SK-N-SH (cell line): ENCODE measurements around the gene MCCC1. TPM values are rescaled to one million over a fixed set of nuclear protein-coding genes. Genes with fewer than 3 reads are reported as not detected.

Experiments used
- CTCF ChIA-PET: fragments of 300-600, 350-600 bp; formaldehyde crosslinking; extraction: SDS; loops from one replicate; lab custom pipeline; 2021; lab: Yijun Ruan, JAX
- POLR2A ChIA-PET: fragments of 350-600 bp; sonication (Branson Sonifier 250); formaldehyde crosslinking; extraction: SDS; loops from one replicate; lab custom pipeline; 2020; ENCODE audit warnings: antibody characterized with exemption, inconsistent platforms; lab: Yijun Ruan, JAX
- DNase-seq: peaks from one replicate; pipeline ENCODE4 v3.0.0; 2012
- H2AFZ ChIP-seq: fragments of 200-600 bp; sonication (generic); 2 replicates; pipeline ENCODE4 v1.8.1; 2016; ENCODE audit warnings: antibody characterized with exemption, mild to moderate bottlenecking, low read depth
- H3F3A ChIP-seq: fragments of 200-600 bp; sonication (generic); replicated peaks from 2 replicates; pipeline ENCODE3; 2016; ENCODE audit warnings: antibody characterized with exemption, mild to moderate bottlenecking; ENCODE audit not compliant: insufficient read depth
- H3K27ac ChIP-seq, 2 experiments: fragments of 200-500 bp in 1 of 2; fragments of 200-600 bp in 1 of 2; sonication (Bioruptor generic) in 1 of 2; sonication (generic), shearing (Covaris generic) in 1 of 2; 2 replicates each; pipeline versions ENCODE4 v1.5.1 to v1.6.1; 2014 to 2016; ENCODE audit warnings: low read depth in 2 of 2, inconsistent platforms in 1 of 2, low read length in 1 of 2, mild to moderate bottlenecking in 1 of 2, mixed read lengths in 1 of 2
- H3K27me3 ChIP-seq: fragments of 200-600 bp; sonication (generic), shearing (Covaris generic); 2 replicates; pipeline ENCODE4 v1.6.1; 2016; ENCODE audit warnings: mixed run types; ENCODE audit not compliant: insufficient read depth
- H3K36me3 ChIP-seq, 2 experiments: fragments of 200-500 bp in 1 of 2; fragments of 200-600 bp in 1 of 2; sonication (Bioruptor generic) in 1 of 2; sonication (generic) in 1 of 2; replicated peaks in 1 of 2; 2 replicates each; pipeline versions ENCODE3 to v1.5.1; 2014 to 2016; ENCODE audit warnings: low read length in 1 of 2, mild to moderate bottlenecking in 1 of 2; ENCODE audit not compliant: insufficient read depth in 2 of 2, control insufficient read depth in 1 of 2
- H3K4me1 ChIP-seq, 2 experiments: fragments of 200-500 bp in 1 of 2; fragments of 200-600 bp in 1 of 2; sonication (Bioruptor generic) in 1 of 2; sonication (generic), shearing (Covaris generic) in 1 of 2; 2 replicates each; pipeline versions ENCODE4 v1.5.1 to v1.6.1; 2014 to 2016; ENCODE audit warnings: low read depth in 1 of 2, low read length in 1 of 2, mixed run types in 1 of 2; ENCODE audit not compliant: insufficient read depth in 2 of 2, control insufficient read depth in 1 of 2
- H3K4me2 ChIP-seq: fragments of 200-600 bp; sonication (generic), shearing (Covaris generic); 2 replicates; pipeline ENCODE4 v1.6.1; 2017; ENCODE audit warnings: mixed run types
- H3K4me3 ChIP-seq, 2 experiments: fragments of 200-500 bp in 1 of 2; fragments of 200-600 bp in 1 of 2; sonication (Bioruptor generic) in 1 of 2; sonication (generic), shearing (Covaris generic) in 1 of 2; 2 replicates each; pipeline versions ENCODE4 v1.5.1 to v1.8.1; 2014 to 2016; ENCODE audit warnings: low read depth in 2 of 2, inconsistent platforms in 1 of 2, low read length in 1 of 2, mild to moderate bottlenecking in 1 of 2, mixed read lengths in 1 of 2, moderate library complexity in 1 of 2
- H3K79me2 ChIP-seq: fragments of 200-600 bp; sonication (generic); 2 replicates; pipeline ENCODE4 v1.8.1; 2017; ENCODE audit warnings: mild to moderate bottlenecking; ENCODE audit not compliant: insufficient read depth
- H3K9ac ChIP-seq: fragments of 200-600 bp; sonication (generic); 2 replicates; pipeline ENCODE4 v1.6.1; 2017; ENCODE audit warnings: mixed run types
- H3K9me2 ChIP-seq: fragments of 200-600 bp; sonication (generic); 2 replicates; pipeline ENCODE4 v1.6.1; 2017; ENCODE audit warnings: mixed run types
- H3K9me3 ChIP-seq: fragments of 200-600 bp; sonication (generic); 2 replicates; pipeline ENCODE4 v1.6.1; 2017; ENCODE audit warnings: mixed run types, mild to moderate bottlenecking, moderate library complexity
- H4K20me1 ChIP-seq: fragments of 200-600 bp; sonication (generic); 2 replicates; pipeline ENCODE4 v1.6.1; 2017; ENCODE audit warnings: mild to moderate bottlenecking, mixed run types; ENCODE audit not compliant: insufficient read depth
- ELF1 ChIP-seq: IDR thresholded peaks from 2 replicates; pipeline ENCODE4 v1.4.0; 2012
- EP300 ChIP-seq, 2 experiments: IDR thresholded peaks; 2 replicates each; pipeline versions ENCODE4 v1.4.0 to v1.6.1; 2012; ENCODE audit warnings: borderline replicate concordance in 1 of 2, low read depth in 1 of 2, low read length in 1 of 2
- FOXJ3 ChIP-seq: sonication (generic); formaldehyde crosslinking; IDR thresholded peaks from 2 replicates; pipeline ENCODE4 v1.5.1; 2020; ENCODE audit warnings: mild to moderate bottlenecking, missing genetic modification reagents
- FOXM1 ChIP-seq: IDR thresholded peaks from 2 replicates; pipeline ENCODE4 v1.4.0; 2012; ENCODE audit warnings: low read depth, mild to moderate bottlenecking
- GABPA ChIP-seq: IDR thresholded peaks from 2 replicates; pipeline ENCODE4 v1.4.0; 2012; ENCODE audit warnings: low read depth, mild to moderate bottlenecking
- JUND ChIP-seq: IDR thresholded peaks from 2 replicates; pipeline ENCODE4 v1.4.0; 2012
- MEF2A ChIP-seq: IDR thresholded peaks from 2 replicates; pipeline ENCODE4 v1.4.0; 2012; ENCODE audit warnings: low read depth, borderline replicate concordance
- MXI1 ChIP-seq: IDR thresholded peaks from 2 replicates; pipeline ENCODE4 v1.6.1; 2012; ENCODE audit warnings: mild to moderate bottlenecking, low read depth, low read length, improper control_type of control experiment
- NFIC ChIP-seq: IDR thresholded peaks from 2 replicates; pipeline ENCODE4 v1.4.0; 2012; ENCODE audit warnings: borderline replicate concordance
- NRF1 ChIP-seq: IDR thresholded peaks from 2 replicates; pipeline ENCODE4 v1.6.1; 2012; ENCODE audit warnings: low read depth, mild to moderate bottlenecking, low read length
- POLR2AphosphoS5 ChIP-seq: IDR thresholded peaks from 2 replicates; pipeline ENCODE4 v1.6.1; 2012; ENCODE audit warnings: low read depth, low read length
- RXRA ChIP-seq: IDR thresholded peaks from 2 replicates; pipeline ENCODE4 v1.4.0; 2012; ENCODE audit warnings: low read depth, mild to moderate bottlenecking, borderline replicate concordance
- SMC3 ChIP-seq: IDR thresholded peaks from 2 replicates; pipeline ENCODE4 v1.6.1; 2012; ENCODE audit warnings: low read depth, low read length, improper control_type of control experiment
- TCF12 ChIP-seq: IDR thresholded peaks from 2 replicates; pipeline ENCODE4 v1.4.0; 2012
- YY1 ChIP-seq: IDR thresholded peaks from 2 replicates; pipeline ENCODE4 v1.4.0; 2012; ENCODE audit warnings: low read depth, mild to moderate bottlenecking
- whole genome bisulfite sequencing: methylation state at CpG from one replicate; pipeline ENCODE4 v1.1.6; 2017; ENCODE audit warnings: low lambda C conversion rate; 5-methylcytosine and 5-hydroxymethylcytosine counted together
- polyA plus RNA-seq, 3 experiments: library from polyadenylated mRNA; depleted of rRNA; stranded (reverse); fragments of >200 nt; gene quantifications; 2 replicates each; pipeline ENCODE4 v1.2.3, GENCODE V29; 2012
- TF ChIP-seq, protein P1 (sequence below): fragments of 150-350 bp; IDR thresholded peaks from 2 replicates; pipeline ENCODE4 v1.6.1; 2017; ENCODE audit warnings: antibody characterized with exemption, low read length, low read depth, borderline replicate concordance
- TF ChIP-seq, protein P2 (sequence below): fragments of 200-600 bp; sonication (generic); IDR thresholded peaks from 2 replicates; pipeline ENCODE4 v1.6.1; 2017; ENCODE audit warnings: antibody characterized with exemption, mild to moderate bottlenecking, moderate library complexity
- TF ChIP-seq, protein P3 (sequence below): IDR thresholded peaks from 2 replicates; pipeline ENCODE4 v1.4.0; 2012; ENCODE audit warnings: low read depth

Gene MCCC1
- polyA plus RNA-seq, 1 of the 3 experiments (the other 2 are of a cell fraction) = 15.4 TPM

DNA sequence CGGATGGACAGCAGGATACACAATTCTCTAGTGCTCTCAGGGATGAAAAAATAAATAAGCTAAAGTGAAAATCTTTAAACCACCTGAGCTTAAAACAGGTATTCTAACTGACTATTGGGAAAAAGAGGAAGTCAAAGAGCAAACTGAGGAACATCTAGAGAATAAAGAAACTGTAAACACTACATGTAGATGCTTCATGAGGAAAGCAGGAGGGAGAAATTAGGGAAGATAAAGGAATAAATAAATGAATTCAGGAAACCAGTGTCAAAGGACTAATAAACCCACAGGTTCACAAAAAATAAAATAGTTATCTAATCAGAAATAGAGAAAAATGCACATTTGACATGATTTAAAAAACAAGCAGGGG lies 525 bp upstream of the MCCC1 start (continued):
- TF ChIP-seq, protein P1, sequence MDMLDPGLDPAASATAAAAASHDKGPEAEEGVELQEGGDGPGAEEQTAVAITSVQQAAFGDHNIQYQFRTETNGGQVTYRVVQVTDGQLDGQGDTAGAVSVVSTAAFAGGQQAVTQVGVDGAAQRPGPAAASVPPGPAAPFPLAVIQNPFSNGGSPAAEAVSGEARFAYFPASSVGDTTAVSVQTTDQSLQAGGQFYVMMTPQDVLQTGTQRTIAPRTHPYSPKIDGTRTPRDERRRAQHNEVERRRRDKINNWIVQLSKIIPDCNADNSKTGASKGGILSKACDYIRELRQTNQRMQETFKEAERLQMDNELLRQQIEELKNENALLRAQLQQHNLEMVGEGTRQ = no peak
- TF ChIP-seq EP300 (IDR thresholded peaks at IDR 0.05; ENCODE audit: borderline replicate concordance in 1 of 2, low read depth in 1 of 2, low read length in 1 of 2) = 0 out of 4 replicates have a peak, but pooled peaks of 1 of the 2 experiments have one; percentile 1

DNA sequence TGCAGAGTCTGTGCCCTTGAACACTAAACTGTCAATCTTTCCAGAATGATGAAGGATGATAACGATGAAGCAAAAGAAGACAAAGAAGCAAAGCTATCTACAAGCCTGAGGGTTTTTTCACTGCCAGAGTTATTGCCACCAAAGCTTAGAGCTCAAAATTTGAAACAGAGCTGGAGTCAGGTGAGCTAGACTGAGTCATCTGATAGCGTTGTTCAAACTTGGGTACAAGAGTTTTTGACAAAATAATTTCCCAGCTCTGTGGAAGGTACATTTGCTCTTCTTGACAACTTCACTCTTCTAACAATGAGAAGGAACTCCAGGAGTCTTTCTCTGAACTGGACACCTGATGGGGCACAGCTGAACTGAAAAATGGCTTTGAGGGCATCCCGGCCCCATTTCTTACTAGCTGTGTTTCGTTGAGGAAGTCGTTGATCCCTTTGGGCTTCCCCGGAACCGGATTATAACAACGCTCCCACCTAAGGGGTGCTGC lies 715 bp downstream of the MCCC1 start:
- DNase-seq = no peak
- POLR2A ChIA-PET = interaction anchor here (0.6 to 1.4 kb wide), 2 partner anchors 9 to 18 kb away, joined by 5 read pairs; no protein-coding TSS in a partner anchor
- H3F3A ChIP-seq = peaks cover 11% of the 10 kb centered on the region
- CTCF ChIA-PET = interaction anchor here (0.8 to 5.5 kb wide), 5 partner anchors 12 to 334 kb away, joined by 3 to 34 read pairs (median 5); no protein-coding TSS in a partner anchor
- H2AFZ ChIP-seq = peak overlapping the region; percentile 78
- H3K27ac ChIP-seq = peak overlapping the region; percentile 73 to 77; a peak in 3 of 4 replicates
- H3K9me2 ChIP-seq = no peaks in the 10 kb centered on the region
- peaks cover 13% of the 10 kb centered on the region for H3K79me2 ChIP-seq
- H3K9ac ChIP-seq = peak overlapping the region; percentile 74
- no peaks in the 10 kb centered on the region for H4K20me1 ChIP-seq
- H3K4me1 ChIP-seq = peaks cover 3 to 13% of the 10 kb centered on the region in 2 experiments; a peak in 2 of 4 replicates
- TF ChIP-seq NFIC = no peak
- TF ChIP-seq RXRA = no peak
- TF ChIP-seq, protein P2, sequence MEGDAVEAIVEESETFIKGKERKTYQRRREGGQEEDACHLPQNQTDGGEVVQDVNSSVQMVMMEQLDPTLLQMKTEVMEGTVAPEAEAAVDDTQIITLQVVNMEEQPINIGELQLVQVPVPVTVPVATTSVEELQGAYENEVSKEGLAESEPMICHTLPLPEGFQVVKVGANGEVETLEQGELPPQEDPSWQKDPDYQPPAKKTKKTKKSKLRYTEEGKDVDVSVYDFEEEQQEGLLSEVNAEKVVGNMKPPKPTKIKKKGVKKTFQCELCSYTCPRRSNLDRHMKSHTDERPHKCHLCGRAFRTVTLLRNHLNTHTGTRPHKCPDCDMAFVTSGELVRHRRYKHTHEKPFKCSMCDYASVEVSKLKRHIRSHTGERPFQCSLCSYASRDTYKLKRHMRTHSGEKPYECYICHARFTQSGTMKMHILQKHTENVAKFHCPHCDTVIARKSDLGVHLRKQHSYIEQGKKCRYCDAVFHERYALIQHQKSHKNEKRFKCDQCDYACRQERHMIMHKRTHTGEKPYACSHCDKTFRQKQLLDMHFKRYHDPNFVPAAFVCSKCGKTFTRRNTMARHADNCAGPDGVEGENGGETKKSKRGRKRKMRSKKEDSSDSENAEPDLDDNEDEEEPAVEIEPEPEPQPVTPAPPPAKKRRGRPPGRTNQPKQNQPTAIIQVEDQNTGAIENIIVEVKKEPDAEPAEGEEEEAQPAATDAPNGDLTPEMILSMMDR = no peak
- TF ChIP-seq POLR2AphosphoS5 = no peak
- no peak for TF ChIP-seq GABPA
- no peak for TF ChIP-seq JUND
- no peak for TF ChIP-seq TCF12
- TF ChIP-seq, protein P1 = no peak
- no peak for TF ChIP-seq MXI1
- TF ChIP-seq, protein P3, sequence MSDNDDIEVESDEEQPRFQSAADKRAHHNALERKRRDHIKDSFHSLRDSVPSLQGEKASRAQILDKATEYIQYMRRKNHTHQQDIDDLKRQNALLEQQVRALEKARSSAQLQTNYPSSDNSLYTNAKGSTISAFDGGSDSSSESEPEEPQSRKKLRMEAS = no peak
- TF ChIP-seq YY1 = no peak
- no peak for TF ChIP-seq MEF2A
- TF ChIP-seq FOXM1 = no peak
- TF ChIP-seq SMC3 = no peak
- TF ChIP-seq NRF1 = no peak
- no peak for TF ChIP-seq ELF1
- no peak for TF ChIP-seq FOXJ3 (CRISPR knock-in tag)
- TF ChIP-seq, all 33 proteins: peak for 0
- Histone ChIP-seq H3K9me3 (no peaks in the 10 kb centered on the region), H3K27me3 (no peaks in the 10 kb centered on the region), H3K36me3 (peaks cover 2 to 3% of the 10 kb centered on the region in 2 experiments), H3K4me3 (peak overlapping the region; percentile 96), H3K4me2 (peak overlapping the region; percentile 74)
- under 1% methylated on average over 6 of the region's 8 CpGs for WGBS
